GM18519 (cell line): Measurements from ENCODE around the gene SYP.
"Not testable (repeated sequence)": the region's sequence is repeated elsewhere in the genome, so short reads cannot be mapped to it uniquely, and the experiment has no call there.

ENCODE experiments used
- ATAC-seq: cut with Tn5 transposase; IDR thresholded peaks from one replicate; pipeline ENCODE4 v1.9.1; 2021; ENCODE audit warnings: mild to moderate bottlenecking, moderate library complexity; ENCODE audit not compliant: unreplicated experiment, low FRiP score

SYP gene

GRCh38 chrX:49191574-49192011, 8.4 kb downstream of the SYP start:
- ATAC-seq = peak; percentile 6

DNA sequence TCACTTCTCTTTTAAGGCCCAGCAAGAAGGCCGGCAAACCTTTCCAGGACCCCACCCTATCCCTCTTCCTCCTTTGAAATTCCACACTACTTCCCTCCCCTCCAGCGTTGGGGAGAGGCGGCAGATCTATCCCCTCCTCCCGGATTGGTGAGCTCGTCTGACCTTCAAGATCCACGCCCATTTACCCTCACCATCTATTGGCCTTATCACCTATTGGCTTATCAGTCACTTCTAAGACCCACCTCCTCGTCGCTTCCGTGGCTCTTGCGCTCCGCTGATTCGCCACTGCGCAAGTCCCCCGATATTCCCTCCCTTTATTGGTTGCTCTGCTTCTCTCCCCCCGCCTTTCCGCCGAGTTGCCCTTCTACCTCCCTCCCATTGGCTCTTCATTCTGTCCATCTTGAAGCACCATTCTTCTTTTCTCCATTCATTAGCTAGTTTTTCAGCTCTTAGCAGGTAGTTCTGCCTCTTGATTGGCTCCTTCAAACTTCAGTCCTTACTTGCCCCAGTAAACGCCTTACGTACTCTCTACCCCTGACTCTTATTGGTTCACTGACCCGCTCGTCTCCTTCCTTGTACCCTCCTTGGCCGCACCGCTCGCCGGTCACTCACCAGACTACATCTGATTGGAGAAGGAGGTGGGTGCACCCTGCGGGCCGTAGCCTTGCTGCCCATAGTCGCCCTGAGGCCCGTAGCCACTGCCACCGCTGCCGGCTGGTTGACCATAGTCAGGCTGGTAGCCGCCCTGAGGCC, 9.0 kb downstream of the SYP start:
- ATAC-seq = peak; percentile 83

DNA sequence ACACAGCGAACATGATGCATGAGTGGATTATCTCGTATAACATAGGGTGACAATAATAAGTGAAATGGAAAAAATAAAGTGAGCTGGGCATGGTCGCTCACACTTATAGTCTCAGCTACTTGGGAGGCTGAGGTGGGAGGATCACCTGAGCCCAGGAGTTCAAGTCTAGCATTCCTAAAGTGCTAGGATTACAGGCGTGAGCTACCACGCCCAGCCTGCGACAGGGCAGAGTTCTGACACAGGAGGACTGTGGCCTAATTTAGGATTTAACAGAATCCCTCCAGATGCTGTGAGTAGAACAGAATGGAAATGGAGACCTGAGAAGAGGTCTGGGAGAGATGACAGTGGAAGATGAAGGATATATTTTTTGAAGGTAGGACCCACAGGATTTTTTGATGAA, 10.4 kb downstream of the SYP start:
- no peak for ATAC-seq

DNA sequence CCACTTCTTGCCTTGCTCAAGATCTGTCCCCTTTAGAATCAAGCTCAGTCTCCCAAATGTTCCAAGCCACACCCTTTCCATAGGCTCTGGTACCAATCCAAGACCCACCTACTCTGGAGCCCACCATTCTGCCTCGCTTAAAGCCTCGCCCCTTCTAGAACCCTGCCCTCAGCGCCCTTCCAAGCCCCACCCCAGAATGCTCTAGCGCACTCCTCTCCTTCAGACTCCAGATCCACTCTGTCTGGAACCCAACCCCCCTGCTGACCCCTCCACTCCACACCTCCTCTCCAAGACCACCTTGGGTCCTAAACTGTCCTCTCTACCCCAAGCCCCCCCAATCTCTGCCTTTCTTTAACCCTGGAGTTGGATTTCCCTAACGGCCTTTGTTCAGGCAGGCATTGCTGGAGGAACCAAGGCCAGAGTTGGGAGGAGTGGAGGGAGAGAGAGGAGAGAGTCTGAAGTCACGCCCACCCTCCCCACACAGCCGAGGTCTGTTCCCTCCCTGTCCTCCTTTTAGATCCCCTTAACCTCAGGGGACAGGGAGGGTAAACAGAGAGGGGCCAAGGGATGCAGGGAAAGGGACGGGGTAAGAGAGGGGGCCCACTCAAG, 11.4 kb downstream of the SYP start:
- ATAC-seq = no peak

DNA sequence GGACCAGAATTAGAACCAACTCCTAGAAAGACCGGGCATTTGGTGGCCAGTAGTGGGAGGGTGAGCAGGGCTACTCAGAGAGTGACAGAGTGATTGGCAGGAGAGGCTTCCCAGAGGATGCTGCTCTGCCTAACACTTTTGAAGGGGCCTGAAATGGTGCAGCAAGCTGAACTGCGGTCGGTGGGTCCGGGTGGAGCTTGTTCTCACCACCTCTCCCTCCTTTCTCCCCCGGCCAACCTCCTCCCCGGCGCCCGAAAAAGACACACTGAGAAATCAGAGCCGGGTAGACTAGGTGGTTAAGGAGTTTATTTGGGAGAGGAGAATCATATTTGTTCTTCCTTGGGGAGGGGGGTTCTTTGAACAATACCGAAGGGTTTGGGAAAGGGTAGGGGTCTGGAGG, 12.5 kb downstream of the SYP start:
- no peak for ATAC-seq

GRCh38 chrX:49187028-49187394, 13.0 kb downstream of the SYP start:
- ATAC-seq = no peak

GRCh38 chrX:49186125-49187027, 13.6 kb downstream of the SYP start, which contains the start of gene PRICKLE3:
TSS of gene PRICKLE3 (minus strand) at chrX:49186373. CDS start at chrX:49186297, 76 bp downstream.
- no peak for ATAC-seq

GRCh38 chrX:49184294-49185281, 15.4 kb downstream of the SYP start:
- no peak for ATAC-seq

- no peak for ATAC-seq
Observed at GRCh38 chrX:49183701-49184281, 16.2 kb downstream of the SYP start.

DNA sequence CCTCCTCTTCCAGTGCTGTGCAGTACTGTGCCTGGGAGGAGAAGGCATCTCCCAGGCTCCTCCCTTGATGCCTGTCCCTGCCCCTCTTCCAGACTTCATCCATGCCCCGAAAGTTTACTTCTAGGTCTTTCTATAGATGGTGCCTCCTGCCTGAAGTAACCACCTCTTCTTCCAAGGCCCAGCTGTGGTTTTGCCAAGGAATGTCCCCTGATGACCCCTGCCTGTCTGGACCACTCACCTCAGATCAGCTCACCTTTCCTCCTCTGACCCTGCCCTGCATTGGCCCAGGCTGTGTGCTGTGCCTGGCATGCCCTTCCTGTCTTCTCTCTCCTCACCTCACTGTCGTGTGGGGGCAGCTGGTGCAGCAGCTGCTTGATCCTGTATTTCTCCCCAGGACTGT, 20.6 kb downstream of the SYP start:
- no peak for ATAC-seq

GRCh38 chrX:49178537-49178936, 21.5 kb downstream of the SYP start:
- ATAC-seq = no peak

GRCh38 chrX:49177873-49178480, 22.0 kb downstream of the SYP start:
- ATAC-seq = no peak

DNA sequence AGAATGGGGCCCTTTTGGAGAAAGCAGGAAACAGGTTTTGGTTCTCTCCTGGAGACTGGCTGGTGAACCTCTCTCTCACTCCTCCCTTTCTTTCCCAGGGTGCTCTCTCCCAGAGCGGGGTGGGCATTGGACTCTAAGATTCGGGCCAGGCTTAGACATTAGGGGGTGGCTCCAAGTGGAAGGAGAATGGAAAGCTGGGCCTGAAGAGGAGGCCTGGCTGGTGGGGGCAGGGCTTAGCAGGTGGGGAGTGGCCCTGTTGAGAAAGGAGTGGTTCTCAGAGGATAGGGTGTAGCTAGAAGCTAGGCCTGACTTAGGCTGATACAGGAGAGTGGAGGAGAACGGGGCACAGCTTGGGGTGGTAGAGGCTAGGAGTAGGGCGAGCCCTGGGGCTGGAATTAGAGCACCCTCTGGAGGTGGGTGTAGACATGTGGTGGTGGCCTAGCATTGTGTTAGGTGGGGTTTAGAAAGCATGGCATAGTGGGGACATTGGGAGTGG, 22.6 kb downstream of the SYP start:
- no peak for ATAC-seq

- no peak for ATAC-seq
Observed at GRCh38 chrX:49176421-49177326, 23.3 kb downstream of the SYP start.

DNA sequence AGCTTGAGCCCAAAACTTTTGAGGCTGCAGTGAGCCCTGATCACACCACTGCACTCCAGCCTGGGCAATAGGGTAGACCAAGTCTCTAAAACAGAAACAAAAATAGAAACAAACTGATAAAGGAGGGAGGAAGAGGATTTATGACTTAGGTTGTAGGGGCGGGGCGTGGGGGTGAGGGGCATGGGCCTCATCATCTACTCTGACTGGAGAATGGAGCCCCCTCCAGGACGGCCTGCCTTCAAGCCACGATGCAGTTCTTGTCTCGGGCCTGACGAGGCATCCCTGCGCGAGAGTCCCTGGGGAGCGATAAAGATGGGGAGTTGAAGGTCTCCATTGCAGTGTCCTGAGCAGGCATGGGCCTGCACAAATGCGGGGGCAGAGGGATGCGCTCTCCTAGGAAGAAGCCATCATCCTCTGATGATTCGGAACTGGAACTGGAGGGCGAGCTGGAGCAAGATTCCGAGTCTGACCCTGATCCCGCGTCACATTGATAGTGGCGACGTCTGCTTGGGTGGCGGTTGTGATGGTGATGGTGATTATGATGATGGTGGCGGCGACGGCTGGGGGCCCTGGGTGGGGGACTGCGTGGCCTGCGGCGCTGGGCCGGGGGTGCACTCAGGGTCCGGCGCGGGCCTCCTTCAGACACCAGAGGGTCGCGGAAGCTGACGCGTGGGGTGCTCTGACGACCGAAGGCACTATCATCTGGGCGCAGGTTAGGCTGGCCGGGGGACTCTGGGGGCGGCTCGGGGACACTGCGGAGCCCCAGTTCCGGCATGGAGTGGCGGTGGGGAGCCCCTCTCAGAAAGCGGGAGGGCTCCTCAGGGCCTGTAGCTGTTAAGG, 24.3 kb downstream of the SYP start:
- no peak for ATAC-seq

GRCh38 chrX:49174723-49175122, 25.3 kb downstream of the SYP start:
- ATAC-seq = no peak

DNA sequence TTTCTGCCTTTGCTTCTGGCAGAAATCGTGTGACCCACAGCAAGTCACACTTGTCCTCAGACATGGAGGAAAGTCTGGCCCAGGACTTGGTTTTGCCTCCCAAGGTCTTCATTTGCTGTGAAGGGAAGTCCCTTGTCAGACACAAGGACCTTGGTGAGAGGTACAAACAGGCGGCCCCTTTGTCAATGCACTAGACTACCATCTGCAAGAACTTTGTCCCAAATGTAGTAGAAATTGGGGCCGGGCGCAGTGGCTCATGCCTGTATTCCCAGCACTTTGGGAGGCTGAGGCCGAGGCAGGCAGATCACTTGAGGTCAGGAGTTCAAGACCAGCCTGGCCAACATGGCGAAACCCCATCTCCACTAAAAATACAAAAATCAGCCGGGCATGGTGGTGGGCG, 26.4 kb downstream of the SYP start:
- ATAC-seq = not testable (repeated sequence)
